ENCODE results near the gene IGDCC3.
"Not testable (repeated sequence)": the region's sequence is repeated elsewhere in the genome, so short reads cannot be mapped to it uniquely, and the experiment has no call there.

IGDCC3 gene

GRCh38 chr15:65368302-65369211 is 9.2 kb downstream of the IGDCC3 start:
- no peak for DNase-seq

DNA sequence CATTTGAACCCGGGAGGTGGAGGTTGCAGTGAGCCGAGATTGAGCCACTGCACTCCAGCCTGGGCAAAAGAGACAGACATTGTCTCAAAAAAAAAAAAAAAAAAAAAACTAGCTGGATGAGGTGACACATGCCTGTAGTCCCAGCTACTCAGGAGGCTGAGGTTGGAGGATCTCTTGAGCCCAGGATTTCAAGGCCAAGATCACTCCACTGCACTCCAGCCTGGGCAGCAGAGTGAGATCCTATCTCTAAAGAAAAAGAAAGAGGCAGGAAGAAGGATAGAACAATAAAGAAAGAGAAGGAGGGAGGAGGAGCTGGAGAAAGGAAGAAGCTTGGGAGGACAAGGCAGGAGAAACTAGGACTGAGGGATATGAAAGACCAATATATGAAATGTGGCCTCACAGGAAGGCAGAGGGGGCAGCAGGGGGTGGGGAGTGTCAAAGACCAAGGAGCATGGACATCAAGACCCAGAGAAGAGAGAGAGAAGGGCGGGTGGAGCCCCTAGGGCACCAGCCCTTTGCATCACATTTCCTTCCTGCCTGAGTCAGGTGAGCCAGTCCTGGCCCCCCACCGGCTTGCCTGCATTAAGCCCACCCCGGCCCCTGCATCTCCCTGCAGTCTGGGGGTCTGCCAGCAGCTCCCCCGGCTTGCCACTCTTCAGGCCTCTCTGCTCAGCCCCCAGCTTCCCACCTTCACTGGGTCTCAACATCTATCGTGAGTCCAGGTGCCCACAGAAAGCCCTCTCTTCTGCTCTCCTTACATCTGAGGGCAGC is 11.5 kb downstream of the IGDCC3 start:
- no peak for DNase-seq

GRCh38 chr15:65365229-65365628 is 12.6 kb downstream of the IGDCC3 start:
- DNase-seq: no peak

GRCh38 chr15:65363766-65364165 is 14.0 kb downstream of the IGDCC3 start:
- no peak for DNase-seq

DNA sequence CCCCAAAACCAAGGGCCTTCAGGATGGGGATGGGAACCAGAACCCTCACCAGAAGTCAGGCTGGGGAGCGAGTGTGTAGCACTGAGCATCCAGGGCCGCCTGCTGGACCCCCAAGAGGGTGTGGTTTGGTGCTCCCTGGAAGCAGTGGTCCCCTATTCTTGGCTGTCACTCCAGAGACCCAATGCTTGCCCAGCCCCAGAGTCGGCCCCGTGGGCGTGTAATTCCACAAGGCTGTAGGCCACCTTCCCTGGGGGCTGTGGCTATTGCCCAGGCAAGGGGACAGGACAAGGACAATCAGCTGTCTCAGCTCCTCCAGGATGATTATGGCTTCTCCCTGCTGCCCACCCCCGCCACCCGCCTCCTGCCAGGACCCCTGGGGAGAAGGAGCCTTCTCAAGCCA is 14.5 kb downstream of the IGDCC3 start:
- DNase-seq: no peak

- DNase-seq: no peak
Observed at GRCh38 chr15:65362491-65362890, 15.3 kb downstream of the IGDCC3 start.

GRCh38 chr15:65361708-65362459 is 15.9 kb downstream of the IGDCC3 start:
- no peak for DNase-seq

- DNase-seq: no peak
Observed at GRCh38 chr15:65360506-65360905, 17.3 kb downstream of the IGDCC3 start.

DNA sequence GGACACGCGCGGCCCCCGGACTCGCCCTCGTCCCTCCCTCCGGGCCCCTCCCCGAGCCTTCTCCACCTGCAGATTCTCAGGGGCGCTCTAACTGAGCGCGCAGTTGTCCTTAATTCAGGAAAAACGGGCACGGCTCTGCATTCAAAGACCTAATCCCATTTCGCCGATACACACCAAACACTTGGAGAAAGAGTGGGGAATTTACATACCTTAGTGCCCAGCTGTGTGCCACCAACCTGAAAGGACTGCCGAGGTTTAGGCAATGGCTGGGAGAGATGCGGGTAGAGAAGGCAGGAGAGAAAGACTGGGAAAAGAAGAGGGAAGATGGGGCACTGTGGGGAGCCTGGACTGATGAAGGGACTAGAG is 21.8 kb downstream of the IGDCC3 start:
- DNase-seq: no peak

DNA sequence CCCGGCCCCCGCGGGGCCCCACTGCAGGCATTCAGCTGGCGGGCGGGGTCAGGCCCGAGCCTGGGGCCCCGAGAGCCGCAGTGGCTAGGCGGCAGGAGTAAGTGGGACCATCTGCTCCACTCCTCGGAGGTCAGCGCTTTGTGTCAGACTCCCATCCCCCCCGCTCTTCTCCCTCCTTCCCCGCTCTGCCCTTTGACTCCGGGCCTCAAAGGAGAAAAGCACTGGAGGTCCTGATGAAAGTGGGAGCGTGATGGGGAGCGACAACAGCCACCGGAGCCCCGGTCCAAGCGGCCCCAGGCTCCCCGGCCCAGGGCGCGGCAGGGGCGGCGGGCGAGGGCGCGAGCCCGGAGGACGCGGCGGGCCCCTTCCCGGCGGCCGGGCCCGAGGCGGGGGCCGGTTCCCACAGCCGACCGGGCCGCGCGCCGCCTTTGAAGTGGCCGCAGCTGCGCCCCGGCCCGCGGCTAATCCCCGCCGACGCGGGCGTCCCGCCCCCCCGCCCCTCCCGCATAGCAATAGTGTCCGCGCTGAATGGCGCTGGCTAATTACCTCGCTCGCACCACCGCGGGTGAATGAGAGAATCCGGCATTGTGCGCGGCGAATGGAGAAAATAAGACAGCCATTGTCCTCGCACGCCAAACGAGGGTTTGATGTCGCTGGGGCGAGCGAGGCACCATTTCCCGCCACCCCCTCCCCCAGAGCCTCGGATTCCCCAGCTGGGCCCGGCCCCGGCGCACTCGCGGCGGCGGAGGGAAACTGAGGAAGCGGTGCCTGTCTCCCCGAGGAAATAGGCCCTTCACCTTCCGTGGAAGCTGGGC is 22.4 kb downstream of the IGDCC3 start:
- DNase-seq: no peak

GRCh38 chr15:65354835-65355172 is 23.0 kb downstream of the IGDCC3 start:
- DNase-seq: no peak

GRCh38 chr15:65351972-65352371 is 25.8 kb downstream of the IGDCC3 start:
- DNase-seq: not testable (repeated sequence)

- no peak for DNase-seq
Observed at GRCh38 chr15:65349338-65349737, 28.5 kb downstream of the IGDCC3 start.

- not testable (repeated sequence) for DNase-seq
Observed at GRCh38 chr15:65347756-65348155, 30.0 kb downstream of the IGDCC3 start.

DNA sequence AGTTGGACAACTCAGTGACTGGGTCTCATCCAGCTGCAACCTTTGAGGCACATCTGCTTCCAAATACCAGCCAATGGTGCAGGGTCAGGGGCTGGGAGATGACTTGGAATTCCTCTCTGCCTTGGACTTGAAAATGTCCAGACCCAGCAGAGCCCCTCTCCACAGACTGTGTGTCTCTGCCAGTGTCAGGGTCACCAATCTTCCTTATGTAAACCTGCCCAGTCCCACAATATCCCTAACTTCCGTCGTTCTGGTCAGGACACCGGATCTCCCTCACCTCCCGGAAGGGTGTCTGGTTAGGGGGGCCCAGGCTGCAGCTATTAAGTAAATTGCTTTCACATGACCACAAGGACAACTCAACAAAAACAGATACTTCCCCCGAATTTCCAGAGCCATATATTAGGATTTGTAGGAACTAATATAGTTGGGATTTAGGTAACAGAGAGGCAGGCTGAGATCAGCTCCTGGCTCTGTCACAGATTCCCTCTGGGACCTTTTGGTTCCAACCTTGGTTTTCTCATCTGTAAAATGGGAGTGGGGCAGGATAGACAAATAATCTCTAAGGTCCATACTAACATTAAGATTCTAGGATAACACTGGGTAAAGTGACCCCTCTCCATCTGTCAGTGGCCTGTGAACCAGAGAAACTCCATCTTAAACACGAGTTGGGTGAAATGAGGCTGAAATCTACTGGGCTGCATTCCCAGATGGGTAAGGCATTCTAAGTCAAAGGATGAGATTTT is 30.8 kb downstream of the IGDCC3 start:
- DNase-seq: no peak

- no peak for DNase-seq
Observed at GRCh38 chr15:65344914-65345275, 32.9 kb downstream of the IGDCC3 start.

GRCh38 chr15:65344214-65344913 is 33.4 kb downstream of the IGDCC3 start:
- DNase-seq: no peak

GRCh38 chr15:65343374-65343981 is 34.3 kb downstream of the IGDCC3 start:
- DNase-seq: no peak

DNA sequence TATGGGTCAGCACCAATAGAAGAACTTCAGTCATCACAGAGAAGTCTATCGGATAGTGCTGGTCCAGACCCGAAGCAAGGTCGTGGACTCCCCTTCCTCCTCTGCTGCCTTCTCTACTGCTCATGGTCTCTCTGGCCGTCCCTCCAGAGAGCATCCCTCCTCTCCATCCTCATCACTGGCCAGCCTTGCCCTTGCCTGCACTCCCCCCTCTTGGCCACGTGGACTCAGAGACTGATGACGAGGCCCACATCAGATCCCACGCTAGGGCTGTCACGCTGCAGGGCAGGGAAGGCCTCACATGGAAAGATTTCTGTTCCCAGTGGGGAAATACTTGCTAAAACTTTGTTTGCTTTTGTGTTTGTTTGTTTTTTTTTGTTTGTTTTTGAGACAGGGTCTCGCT is 35.3 kb downstream of the IGDCC3 start:
- no peak for DNase-seq

DNA sequence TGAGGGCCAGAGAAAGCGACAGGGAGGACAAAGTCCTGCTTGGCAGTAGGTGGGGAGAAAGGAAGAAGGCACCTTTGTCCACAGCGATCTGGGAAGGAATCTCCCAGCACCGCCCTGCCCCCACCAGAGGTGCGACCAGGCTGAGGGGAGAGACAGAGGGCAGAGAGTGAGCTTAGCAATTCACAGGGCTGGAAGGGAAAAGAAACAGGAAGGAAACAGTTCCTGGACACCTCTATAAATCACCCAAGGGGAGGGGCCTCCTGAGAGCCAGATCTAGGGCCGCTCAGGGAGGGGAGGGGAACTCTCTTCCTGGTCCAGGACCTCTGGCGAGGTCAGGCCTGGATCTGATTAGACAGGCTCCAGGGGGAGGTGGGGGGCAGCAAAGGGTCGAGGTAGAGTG is 37.9 kb downstream of the IGDCC3 start:
- no peak for DNase-seq

GRCh38 chr15:65339416-65339815 is 38.4 kb downstream of the IGDCC3 start:
- DNase-seq: no peak

Data from NCI-H2107 (cell line).